HG03469 (cell line): ENCODE measurements around the gene COLQ.

Experiments
- ATAC-seq: cut with Tn5 transposase; IDR thresholded peaks from one replicate; pipeline ENCODE4 v1.9.1; 2021; ENCODE audit warnings: mild to moderate bottlenecking, moderate library complexity, moderate number of reproducible peaks; ENCODE audit not compliant: unreplicated experiment

COLQ gene

DNA sequence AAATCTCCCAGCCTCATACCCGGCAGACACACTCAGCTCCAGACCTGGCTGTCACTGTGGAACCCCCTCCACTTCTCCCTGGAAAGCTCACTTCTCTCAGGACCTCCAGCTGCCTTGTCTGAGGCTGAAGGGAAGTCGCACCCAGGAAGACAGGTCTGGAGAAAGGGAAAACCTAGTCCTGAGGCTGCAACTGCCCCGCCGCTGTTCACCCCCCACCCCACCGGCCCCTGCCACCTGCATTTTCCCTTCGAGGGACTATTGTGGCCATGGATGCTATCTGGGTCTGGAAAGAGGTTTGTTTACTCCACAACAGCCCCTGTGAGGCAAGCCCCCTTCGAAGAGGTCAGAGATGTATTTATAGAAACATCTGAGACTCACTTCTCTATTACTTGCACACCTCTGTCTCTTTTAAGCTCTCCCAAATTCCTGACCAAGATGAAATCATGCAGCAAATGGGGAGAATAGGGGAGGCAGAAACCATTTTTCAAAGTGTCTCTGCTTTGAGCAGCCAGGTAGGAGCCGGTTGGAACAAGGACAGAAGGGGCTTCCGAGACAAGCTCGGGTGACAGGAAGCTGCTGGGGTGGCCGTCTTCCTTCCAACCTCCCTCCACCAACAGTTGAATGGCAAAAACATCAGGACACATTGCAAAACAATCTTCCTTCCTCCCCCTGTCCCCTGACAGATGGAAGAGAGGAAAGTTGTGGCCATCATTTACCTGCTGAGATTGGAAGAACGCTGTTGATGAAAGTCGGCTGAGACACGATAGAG is 518 bp downstream of the COLQ start:
- no peak for ATAC-seq

GRCh38 chr3:15520185-15520584 is 1.3 kb downstream of the COLQ start:
- no peak for ATAC-seq

GRCh38 chr3:15519096-15519495 is 2.4 kb downstream of the COLQ start:
- ATAC-seq, result no peak

- ATAC-seq, result no peak
These were observed 6.7 kb downstream of the COLQ start for GRCh38 chr3:15514663-15515340.

GRCh38 chr3:15513810-15514662 is 7.5 kb downstream of the COLQ start:
- no peak for ATAC-seq

DNA sequence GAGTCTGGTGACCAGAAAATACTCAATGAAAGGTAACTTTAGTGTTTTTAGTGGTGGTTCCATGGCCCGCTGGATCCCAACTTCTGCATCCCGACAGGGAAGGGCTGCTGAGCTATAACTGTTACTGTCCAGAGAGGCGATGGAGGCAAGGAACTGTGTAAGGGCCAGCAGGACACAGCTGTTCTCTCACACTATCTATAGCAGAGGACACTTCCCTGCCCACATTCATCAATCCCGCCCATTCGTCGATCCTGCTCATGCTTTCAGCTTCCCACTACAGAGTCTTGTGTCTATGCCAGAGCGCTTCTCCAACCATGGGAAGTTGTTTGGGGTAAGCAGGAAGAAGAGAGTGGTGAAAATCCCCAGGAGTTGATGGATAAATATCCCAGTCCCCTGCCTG is 8.4 kb downstream of the COLQ start:
- no peak for ATAC-seq

- ATAC-seq, result no peak
These were observed 9.3 kb downstream of the COLQ start for GRCh38 chr3:15512166-15512565.

DNA sequence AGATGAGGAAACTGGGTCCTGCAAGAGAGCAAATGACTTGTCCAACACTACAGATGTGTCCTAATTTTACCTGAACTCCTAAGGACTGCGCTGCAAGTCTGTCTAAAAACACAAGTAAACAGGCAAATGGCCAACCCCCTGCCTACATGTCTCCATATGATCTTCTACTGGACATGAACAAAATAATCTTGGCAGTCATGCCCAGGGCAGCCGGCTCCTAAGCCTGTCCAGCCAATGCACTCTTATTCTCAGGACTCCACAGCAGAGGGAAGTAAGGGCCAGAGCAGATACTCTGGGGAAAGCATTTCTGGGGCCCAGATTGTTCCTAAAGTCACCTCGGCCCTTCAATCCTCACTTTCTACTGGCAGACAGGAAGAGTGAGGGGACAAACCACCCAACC is 10.3 kb downstream of the COLQ start:
- no peak for ATAC-seq

DNA sequence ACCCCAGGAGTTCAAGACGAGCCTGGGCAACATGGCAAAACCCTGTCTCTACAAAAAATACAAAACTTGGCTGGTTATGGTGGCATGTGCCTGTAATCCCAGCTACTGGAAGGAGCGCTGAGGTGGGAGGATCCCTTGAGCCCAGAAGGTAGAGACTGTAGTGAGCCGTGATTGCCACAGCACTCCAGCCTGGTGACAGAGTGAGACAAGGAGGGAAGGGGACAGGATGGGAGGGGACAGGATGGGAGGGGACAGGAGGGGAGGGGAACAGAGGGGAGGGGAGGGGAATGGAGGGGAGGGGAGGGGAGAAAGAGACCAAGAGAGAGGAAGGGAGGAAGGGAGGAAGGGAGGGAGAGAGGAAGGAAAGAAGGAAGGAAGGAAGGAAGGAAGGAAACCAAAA is 11.0 kb downstream of the COLQ start:
- no peak for ATAC-seq

GRCh38 chr3:15506571-15506970 is 14.9 kb downstream of the COLQ start:
- no peak for ATAC-seq

GRCh38 chr3:15505479-15506165 is 15.9 kb downstream of the COLQ start:
- no peak for ATAC-seq

- no peak for ATAC-seq
These were observed 18.9 kb downstream of the COLQ start for GRCh38 chr3:15502616-15503015.

DNA sequence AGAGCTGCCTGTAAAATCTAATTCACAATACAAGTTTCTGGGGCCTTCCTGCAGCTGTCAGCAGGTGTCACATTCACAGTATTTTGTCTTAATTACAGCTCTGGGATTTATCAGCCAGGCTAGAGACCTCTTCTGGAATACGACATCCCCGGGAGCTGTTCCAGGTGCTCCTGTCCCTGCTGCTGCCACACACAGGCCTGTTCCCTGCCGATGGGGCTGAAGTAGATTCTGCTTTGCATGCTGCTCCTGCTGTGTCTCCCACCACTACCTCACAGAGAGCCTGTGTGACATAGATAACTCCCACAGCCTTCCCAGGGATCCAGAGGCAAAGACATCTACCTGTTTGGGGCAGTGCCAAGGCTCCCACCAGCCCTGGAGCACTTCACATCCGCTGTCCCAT is 20.4 kb downstream of the COLQ start:
- ATAC-seq, result no peak

DNA sequence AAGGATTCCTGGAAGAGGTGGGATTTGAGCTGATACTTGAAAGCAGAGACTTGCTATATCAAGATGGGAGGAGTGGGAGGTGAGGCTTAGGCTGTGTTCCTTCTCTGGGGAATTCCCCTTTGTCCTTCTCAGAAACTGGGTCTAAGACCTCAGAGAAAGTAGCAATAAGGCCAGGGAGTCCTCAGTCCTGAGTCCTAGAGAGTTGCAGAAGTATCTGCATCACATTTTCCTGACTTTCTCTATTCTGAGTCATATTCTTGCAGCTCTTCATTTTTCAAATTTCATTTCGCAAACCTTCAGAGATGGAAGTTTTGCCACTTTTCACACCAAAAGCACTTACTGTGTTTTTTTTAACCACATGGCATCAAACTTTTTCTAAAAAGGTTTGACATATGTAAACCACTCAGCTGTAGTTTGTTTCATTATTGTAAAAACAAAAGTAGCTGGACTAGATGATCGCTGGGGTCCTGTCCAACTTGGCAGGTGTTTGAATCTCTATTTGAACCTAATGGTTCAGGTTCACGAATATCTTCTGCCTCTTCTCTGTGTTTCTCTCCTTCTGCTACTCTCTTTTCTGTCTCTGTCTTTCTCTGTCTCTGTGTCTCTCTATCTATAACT is 21.3 kb downstream of the COLQ start:
- no peak for ATAC-seq

GRCh38 chr3:15499536-15499935 is 22.0 kb downstream of the COLQ start:
- ATAC-seq, result no peak

GRCh38 chr3:15498431-15499214 is 22.9 kb downstream of the COLQ start:
- no peak for ATAC-seq

- ATAC-seq, result no peak
These were observed 23.5 kb downstream of the COLQ start for GRCh38 chr3:15497964-15498363.

DNA sequence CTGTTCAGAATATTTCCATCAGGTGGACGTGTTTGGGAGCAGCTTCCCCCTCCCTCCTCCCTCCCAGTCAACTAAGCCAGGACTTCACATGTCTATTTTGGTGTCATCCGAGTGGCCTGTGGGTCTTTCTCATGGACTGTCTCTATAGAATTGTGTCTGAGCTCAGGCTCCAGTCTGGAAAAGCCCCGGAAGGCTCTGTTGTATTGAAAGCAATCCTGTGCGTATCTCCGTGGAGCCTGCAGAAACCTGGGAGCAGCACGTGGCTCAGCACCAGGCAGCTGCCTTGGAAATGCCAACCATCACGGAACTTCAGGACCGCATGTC is 25.2 kb downstream of the COLQ start:
- ATAC-seq, result no peak

DNA sequence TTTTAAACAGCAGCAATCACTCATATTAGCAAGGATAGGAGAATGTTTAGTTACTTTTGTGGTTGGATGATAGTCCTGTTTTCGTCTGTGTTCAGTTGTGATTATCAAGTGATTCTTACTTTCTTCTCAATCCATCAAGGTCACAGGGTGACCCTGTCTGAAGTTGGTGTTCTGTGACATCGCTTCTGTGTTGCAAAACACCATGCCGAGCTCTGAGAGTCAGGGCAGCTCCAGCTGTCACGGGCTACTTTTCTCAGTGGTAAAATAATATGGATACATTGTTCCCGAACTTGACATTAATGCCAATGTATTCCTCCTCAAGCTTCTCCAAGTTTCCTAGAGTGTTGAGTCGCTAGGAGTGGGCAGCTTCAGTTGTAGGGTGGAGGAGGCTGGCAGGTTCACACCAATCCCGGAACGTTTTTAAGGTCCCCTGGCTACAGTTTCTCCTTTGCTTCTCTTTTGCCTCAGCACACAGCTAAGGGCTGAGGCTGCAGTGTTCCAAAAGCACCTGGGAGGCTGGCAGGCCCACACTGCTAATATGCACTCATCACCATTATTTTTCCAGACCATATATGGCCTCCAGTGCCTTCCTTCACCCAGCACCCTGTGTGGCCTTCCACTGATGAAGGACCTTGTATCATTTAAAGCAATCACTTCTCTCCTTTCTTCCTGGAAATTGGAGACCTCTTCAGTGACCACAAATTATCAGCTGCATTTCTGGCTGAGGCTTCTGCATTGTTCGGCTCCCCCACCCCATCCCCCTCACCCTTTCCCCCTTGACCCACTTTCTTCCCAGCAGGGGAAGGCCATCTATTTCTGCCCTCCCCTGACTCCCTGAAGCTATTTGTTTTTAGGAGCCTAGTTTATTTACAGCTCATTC is 25.8 kb downstream of the COLQ start:
- no peak for ATAC-seq
